SIG-M5 (cell line): ENCODE data around the gene MAP3K3.

Experiments
- DNase-seq: peaks from one replicate; lab custom pipeline; 2025; lab: John Stamatoyannopoulos, UW

MAP3K3 gene

DNA sequence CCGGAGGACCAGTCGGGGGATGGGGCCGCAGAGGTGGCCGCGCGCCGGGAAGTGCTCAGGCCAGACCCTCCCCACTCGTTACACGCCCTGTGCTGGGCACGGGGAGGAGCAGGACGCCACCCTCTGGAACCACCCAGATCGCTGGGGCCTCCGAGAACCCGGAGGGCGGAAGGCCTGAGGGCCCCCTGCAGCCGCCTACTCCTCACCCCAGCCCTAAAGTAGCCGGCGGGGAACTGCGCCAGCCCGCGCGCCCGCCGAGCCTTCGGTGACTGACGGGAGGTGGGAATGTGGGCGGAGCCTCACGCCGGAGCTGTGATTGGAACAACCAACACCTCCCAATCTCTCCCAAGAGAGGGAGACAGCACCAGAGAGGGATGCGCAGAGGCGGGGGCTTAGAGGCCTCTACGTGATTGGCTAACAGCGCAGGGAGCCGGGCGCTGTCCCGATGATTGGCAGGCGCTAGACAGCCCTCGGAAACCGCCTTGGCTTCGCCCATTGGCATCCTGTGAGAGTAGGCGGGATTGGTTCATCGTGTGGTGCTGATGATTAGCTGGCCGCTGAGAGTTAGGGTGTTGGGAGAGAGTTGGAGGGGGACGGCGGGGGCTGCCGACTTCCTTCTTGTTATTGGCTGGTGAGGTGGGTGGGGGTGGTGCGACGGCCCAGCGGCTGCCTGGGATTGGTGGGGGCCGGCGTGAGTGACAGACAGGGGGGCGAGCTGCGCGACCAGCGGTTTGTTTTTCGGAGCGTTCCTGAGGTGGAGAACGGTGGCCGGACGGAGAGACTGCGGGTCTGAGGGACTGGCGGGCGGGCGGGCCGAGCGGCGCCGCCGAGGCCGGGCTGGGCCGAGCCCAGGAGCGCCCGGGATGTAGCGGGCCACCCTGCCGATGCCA lies at the start of gene MAP3K3:
Gene MAP3K3 (plus strand): TSS at position 734 of the 890 bp plus-strand sequence. CDS start 343 bp downstream, outside the sequence.
- DNase-seq: peak; percentile 100

DNA sequence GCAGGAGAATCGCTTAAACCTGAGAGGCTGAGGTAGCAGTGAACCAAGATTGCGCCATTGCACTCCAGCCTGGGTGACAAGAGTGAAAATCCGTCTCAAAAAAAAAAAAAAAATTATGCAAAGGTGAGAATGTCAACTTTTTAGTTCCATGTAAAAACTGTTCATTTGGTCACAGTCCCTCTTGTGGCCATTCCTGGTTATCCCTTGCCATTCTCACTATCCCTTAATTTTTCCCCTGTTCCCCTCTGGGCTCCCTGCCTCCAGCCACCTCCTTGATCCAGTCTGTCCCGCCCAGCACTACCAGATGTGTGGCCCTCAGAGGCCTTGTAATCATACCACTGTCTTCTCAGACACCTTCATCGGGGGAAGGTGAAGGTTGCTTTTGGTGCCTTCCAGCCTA lies 48.6 kb upstream of the MAP3K3 start:
- DNase-seq: no peak

DNA sequence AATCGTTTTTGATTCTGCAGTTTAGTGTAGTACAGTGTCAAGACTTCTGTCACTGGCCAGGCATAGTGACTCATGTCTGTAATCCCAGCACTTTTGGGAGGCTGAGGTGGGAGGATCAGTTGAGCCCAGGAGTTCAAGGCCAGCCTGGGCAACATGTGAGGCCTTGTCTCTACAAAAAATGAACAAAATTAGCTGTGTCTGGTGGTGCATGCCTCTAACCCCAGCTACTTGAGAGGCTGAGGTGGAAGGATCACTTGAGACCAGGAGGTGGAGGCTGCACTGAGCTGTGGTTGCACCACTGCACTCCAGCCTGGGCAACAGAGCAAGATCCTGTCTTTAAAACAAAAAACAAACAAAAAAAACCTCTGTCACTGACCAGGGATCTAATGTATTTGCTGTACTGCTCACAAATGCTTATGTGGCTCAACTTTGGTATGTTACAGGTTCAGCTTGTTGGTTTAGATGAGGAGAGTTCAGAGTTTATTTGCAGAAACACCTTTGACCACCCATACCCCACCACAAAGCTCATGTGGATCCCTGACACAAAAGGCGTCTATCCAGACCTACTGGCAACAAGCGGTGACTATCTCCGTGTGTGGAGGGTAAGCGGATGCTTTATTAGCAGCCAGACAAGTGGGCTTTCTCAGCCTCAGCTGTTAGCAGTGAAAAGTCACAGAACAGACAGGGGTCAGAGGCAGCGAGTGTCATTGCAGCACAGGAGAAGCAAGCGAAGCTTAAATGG lies 44.0 kb upstream of the MAP3K3 start:
- no peak for DNase-seq

DNA sequence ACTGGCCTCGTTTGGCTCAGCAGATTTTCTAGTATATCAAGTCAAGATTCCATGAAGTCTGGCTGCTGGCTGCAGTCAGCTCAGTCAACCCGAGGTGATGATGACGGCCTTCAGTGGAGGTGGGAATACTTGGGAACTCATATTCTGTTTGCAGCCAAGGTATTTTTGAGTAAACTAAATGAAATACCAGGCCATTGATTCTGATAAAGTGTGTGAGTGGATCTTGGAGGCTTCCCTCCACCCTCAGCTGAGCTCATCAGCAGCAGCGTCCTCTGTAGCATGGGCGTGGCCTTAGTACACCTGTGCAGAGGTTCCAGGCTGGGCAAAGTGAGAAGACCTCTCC lies 43.5 kb upstream of the MAP3K3 start:
- no peak for DNase-seq

DNA sequence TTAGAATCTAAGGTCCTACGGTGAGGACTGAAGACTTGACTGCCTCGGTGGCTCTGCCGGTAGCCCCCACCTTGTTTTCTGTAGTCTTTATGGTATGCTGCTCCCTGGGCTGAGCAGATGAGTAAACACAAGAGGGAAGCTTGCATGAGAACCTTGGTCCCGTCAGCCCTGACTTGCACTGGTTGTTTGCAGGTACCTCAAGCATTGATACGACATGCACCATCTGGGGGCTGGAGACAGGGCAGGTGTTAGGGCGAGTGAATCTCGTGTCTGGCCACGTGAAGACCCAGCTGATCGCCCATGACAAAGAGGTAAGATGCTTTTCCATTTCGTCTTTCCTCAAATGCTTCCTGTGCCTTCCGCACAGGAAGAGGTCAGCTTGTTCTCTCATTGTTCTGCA lies 42.6 kb upstream of the MAP3K3 start:
- no peak for DNase-seq

DNA sequence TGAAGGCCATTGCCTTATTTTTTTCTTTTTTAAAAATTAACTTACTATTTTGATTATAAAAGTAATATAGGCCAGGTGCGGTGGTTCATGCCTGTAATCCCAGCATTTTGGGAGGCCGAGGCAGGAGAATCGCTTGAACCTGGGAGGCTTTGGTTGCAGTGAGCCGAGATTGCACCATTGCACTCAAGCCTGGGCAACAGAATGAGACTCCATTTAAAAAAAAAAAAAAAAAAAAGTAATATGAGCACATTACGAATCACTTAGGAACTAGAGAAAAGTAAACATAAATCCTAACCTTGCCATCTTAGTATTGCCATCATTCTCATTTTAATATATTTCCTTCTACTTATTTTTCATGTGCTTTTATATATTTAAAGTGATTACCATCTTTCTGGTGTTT lies 34.4 kb upstream of the MAP3K3 start:
- no peak for DNase-seq

DNA sequence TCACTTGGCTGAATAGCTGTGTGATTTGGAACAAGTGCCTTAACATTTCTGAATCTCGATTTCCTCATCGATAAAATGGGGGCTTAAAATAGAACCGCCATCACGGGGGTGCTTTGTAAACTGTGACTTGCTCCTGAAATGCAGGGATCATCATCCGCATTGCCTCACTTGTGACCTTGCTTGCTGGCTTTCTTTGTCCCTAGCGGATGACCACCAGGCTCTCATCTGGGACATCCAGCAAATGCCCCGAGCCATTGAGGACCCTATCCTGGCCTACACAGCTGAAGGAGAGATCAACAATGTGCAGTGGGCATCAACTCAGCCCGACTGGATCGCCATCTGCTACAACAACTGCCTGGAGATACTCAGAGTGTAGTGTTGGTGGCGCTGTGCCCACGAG lies 33.4 kb upstream of the MAP3K3 start:
- no peak for DNase-seq

DNA sequence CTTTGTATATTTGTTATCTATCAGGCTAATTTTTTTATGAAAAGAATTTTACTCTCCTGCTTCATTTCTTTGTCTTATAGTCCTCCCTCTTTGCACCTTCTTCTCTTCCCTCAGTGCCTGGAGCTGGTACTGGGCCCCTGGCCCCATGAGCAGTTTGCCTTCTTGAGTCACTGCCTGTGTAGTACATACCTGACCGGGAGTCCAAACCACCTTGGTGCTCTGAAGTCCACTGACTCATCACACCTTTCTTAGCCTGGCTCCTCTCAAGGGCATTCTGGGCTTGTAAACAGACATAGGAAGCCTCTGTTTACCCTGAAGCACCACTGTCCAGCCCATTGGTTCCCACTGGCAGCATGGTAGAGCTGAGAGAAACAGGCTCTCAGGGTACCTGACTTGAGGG lies 32.6 kb upstream of the MAP3K3 start:
- no peak for DNase-seq

DNA sequence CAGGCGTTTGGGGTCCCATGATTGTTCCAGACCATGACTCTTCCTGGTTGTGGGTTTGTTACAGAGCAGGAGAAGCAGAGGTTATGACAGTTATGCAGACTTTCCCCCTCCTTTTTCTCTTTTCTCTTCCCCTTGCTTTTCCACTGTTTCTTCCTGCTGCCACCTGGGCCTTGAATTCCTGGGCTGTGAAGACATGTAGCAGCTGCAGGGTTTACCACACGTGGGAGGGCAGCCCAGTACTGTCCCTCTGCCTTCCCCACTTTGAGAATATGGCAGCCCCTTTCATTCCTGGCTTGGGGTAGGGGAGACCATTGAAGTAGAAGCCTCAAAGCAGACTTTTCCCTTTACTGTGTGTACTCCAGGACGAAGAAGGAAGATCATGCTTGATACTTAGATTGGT lies 29.4 kb upstream of the MAP3K3 start:
- no peak for DNase-seq

DNA sequence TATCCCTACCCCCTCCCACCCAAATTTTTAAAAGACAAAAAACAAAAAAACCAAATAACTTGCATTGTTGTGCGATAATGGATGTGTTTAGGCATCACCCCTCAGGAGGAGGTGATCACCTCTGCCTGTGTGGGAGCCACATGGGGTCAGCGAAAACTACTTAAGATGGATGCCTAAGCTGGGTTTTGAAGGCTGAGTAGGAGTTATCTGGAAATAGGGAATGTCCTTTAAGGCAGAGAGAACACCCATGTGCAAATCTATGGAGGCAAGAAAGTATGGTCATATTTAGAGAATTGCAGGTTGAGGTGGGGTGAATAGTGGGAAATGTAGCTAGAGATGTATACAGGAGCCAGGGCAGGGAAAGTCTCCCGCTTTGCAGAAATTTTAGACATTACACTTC lies 27.1 kb upstream of the MAP3K3 start:
- DNase-seq: no peak

DNA sequence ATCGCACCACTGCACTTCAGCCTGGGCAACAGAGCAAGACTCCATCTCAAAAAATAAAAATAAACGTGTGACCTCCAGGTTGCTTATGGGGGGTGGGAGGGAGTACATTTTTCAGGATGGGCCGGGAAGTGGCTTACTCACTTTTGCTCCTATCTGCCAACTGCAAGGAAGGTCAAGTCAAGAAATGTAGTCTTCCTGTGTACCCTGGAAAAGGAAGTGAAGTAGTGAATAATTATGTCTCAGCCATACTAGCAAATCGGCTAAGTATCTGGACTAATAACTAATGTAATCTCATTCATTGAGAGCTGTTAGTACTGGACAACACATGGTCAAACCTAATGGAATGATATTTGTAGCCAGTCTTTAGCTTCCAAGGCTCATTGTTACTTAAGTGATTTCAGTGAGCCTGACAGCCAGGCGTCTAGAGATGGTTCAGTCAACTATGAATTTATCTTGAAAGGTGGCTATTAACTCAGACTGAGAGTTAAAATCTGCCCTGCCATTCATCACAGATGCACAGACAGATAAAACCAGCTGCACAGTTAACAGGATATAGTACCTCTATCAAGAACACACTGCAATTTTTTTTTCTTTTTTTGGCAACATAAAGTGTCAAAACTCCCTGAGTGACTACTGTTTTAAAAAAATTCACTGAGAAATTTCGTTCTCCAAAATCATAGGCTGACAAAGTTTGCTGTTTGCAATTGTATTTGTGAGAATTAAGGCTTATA lies 25.2 kb upstream of the MAP3K3 start:
- DNase-seq: no peak

DNA sequence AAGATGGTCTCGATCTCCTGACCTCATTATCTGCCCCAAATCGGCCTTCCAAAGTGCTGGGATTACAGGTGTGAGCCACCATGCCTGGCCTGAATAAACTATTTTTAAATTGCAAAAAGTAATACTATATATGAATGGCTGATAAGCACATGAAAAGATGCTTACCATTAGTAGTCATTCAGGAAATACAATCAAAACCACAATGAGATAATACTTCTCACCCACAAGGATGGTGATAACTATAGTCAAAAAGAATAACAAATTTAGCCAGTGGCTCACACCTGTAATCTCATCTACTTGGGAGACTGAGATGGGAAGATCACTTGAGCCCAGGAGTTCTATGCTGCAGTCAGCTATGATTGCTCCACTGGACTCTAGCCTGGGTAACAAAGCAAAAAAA lies 23.9 kb upstream of the MAP3K3 start:
- no peak for DNase-seq

DNA sequence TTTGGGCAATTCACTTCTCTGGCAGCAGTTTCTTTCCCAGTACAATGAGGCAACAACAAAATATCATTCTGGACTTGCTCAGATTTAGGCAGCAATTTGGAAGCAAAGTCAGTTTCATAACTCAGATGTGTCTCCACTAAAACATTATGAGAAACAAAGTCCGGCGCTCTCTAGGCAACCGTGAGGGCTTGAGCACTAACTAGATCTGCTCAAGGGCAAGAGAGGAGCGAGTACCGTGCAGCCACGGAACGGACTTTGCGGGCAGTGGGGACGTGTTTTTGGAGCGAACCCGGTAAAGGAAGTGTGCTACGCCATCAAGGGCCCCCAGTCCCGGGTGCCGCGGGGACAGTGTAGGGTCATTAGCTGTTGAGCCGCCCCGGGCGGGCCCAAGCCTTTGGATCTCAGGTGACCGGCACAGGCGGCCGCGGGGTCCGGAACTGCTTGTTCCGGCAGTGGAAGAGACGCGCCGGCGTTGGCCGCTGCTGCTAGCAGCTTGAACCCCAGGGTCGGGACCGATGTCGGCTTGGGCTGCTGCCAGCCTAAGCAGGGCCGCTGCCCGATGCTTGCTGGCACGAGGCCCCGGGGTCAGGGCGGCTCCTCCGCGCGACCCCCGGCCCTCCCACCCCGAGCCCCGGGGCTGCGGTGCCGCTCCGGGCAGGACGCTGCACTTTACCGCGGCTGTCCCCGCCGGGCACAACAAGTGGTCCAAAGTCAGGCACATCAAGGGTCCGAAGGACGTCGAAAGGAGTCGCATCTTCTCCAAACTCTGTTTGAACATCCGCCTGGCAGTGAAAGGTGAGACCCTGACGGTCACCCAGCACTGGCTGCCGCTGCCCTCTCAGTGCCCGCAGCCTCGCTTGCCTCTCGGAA lies 21.4 kb upstream of the MAP3K3 start, which contains the start of gene TACO1:
Gene TACO1 (plus strand): TSS at position 327 of the 870 bp plus-strand sequence. CDS start 189 bp downstream, at position 516.
- DNase-seq: peak; percentile 18

DNA sequence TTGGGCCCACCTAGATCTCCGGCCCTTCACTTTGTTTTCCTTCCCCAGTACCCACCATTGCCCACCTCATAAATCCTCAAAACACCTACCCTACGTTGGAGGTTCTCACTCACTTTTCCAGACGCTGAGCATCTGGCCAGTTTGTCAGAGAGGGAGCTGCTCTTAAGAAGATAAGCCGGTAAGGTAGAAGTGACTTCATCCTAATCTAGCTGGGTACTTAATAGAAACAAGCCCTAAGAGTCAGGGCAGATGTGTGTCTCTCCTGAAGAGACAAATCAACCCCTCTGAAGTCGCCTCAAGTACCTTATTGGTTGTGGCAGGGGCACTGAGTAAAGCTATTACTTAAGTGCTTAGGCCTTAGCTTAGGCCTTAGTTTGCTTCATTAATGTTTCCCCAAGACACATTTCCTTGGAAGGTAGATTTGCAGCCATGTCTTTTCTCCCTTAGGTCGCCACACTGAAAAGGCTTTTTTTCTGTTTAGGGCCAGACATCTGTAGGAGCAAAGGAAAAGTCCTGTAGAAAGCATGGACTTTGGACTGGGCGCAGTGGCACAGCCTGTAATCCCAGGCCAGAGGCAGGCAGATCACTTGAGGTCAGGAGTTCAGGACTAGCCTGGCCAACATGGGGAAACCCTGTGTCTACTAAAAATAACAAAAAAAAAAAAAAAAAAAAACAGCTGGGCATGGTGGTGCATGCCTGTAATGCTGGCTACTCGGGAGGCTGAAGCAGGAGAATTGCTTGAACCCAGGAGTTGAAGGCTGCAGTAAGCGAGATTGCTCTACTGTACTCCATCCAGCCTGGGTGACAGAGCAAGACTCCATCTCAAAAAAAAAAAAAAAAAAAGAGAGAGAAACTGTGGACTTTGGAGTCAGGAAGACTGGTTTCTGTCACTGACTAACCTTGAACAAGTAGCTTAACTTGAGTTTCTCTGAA lies 20.5 kb upstream of the MAP3K3 start:
- no peak for DNase-seq

DNA sequence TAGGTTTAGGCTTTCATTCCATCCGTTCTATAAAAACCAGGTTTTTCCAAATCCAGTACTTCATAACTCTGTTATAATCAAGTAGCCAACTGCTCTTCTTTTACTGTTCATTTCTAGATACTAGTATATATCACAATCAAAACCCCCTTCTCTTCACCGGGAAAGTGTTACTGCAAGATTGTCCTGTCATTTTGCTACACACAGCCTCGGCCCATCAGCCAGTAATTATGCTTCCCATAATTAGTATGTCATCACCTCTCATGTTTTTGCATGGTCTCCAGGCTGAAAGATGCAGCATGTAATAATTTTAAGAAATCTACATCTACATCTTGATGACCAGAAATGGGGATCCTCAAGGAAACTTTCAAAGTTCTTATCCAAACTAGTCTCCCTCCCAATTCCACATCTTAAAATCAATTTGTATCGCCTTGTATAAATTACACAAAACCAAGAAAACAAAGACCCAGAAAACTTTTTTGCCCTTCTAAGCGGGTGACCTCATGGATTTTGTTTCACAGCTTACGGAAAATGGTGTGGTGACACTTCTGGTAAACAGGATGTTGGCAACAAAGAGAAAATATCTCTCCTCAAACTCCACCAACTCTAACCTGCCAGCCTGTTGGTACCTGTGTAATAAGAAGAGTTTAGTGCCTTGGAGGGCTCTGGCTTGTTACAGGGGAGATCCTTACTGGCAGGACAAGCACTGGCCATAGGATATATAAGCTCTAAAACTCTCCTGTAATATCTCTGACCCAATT lies 12.2 kb upstream of the MAP3K3 start:
- no peak for DNase-seq

DNA sequence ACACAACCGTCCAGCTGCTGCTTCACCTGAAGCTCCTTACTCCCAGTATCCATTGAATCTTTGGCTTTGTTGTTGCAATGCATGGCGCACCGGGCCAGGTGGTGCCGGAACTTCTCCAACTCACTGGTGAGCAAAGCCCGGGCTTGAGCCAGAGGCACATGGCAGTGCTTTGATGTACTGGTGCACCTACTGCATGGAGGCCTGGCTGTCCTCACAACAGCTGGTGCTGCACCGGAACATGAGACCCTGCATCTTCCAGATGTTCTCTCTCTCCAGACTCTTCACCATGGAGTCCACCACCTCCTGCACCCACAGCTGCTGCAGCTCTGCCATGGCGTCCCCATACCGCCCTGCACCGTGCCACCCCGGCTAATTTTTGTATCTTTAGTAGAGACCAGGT lies 11.4 kb upstream of the MAP3K3 start:
- no peak for DNase-seq

DNA sequence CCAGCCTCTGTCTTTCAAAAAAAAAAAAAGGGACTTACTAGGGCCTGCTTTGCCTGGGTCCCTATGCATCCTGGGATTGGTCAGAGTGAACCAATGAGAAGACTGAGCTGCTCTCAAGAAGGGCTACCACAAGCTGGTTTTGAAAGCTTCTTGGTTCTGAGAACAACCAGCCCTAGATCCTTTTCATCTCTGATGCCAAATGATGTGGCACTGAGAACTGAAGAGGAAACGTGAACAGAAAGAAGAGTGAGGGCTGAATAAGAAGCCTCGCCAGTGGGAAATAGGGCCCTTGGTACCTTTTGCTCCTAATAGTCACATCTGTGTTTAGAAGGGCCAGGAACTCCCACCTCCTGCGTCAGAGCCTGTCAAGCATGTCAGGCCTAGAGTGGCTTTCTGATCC lies 10.9 kb upstream of the MAP3K3 start:
- DNase-seq: no peak

DNA sequence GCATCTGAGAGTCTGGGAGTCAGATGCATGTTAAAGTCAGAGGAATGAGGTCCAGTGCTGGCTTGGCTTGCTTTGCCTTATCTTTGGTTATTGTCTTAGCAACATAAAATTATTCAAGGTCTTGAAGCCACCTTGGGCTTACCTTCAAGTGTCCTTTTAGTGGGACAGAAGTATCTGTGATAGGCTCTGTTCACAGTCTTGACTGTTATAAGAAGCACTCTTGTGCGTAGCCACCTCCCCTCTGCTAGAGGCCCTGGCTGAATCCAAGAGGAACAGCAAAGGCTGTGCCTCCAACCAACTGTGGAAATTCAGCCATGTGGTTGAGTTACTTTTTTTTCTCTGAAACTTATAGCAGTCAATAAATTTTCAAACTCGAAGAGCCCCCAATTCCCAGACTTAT lies 8.6 kb upstream of the MAP3K3 start:
- no peak for DNase-seq

DNA sequence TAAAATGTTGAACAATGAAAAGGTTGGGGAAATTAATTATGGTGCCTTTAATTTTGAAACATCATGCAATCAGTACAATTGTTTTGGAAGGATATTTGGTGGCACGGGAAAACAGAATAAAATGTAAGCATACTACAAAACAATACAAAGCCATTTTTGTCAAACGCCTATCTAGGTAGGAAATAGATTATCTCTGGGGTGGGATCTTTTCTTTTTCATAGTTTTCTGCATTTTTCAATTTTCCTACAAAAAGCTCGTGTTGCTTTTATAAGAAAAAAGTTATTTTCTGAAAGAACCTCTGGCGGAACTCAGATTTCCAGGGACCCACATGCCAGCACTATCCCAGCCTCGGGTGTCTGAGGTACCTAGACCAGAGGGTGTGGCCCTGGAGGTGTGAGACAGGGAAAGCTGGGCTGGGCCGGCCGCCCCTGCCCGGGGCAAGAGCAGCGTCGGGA lies 961 bp upstream of the MAP3K3 start:
- DNase-seq: no peak
